GM08714 (cell line): ENCODE data around the gene ALDOA.

Source experiments
- H3K4me3 ChIP-seq: fragments of 200-500 bp; sonication (Bioruptor generic); 2 replicates; pipeline ENCODE4 v1.5.1; 2014; ENCODE audit warnings: mild to moderate bottlenecking, low read length, inconsistent platforms
- ZNF274 ChIP-seq: IDR thresholded peaks from 2 replicates; pipeline ENCODE4 v1.6.1; 2012; ENCODE audit warnings: mild to moderate bottlenecking, low read depth, low read length

The ALDOA gene

GRCh38 chr16:30117768-30118167 lies 52.2 kb downstream of the ALDOA start:
- H3K4me3 ChIP-seq, result no peak overlapping the region
- TF ChIP-seq ZNF274, result no peak

- TF ChIP-seq ZNF274, result no peak
- no peak overlapping the region for H3K4me3 ChIP-seq
Observed at GRCh38 chr16:30119428-30119827, 53.9 kb downstream of the ALDOA start.
